HEK293T (cell line): ENCODE measurements around the gene LAMC2.

Experiments
- ARNT ChIP-seq: fragments of 450-650 bp; IDR thresholded peaks from 2 replicates; pipeline ENCODE4 v1.6.1; 2017; ENCODE audit warnings: mild to moderate bottlenecking
- BHLHE40 ChIP-seq: fragments of 450-650 bp; IDR thresholded peaks from 2 replicates; pipeline ENCODE4 v1.6.1; 2016; ENCODE audit warnings: mild to moderate bottlenecking, moderate library complexity, borderline replicate concordance
- ELF4 ChIP-seq: fragments of 450-650 bp; IDR thresholded peaks from 2 replicates; pipeline ENCODE4 v1.6.1; 2017; ENCODE audit warnings: antibody characterized with exemption
- FOXA1 ChIP-seq: fragments of 450-650 bp; IDR thresholded peaks from 2 replicates; pipeline ENCODE4 v1.6.1; 2016; ENCODE audit warnings: mild to moderate bottlenecking
- FOXK2 ChIP-seq: fragments of 450-650 bp; IDR thresholded peaks from 2 replicates; pipeline ENCODE4 v1.6.1; 2016; ENCODE audit warnings: mild to moderate bottlenecking
- FOXM1 ChIP-seq: fragments of 450-650 bp; IDR thresholded peaks from 2 replicates; pipeline ENCODE4 v1.6.1; 2017; ENCODE audit warnings: mild to moderate bottlenecking, borderline replicate concordance
- HDGF ChIP-seq: fragments of 450-650 bp; IDR thresholded peaks from 2 replicates; pipeline ENCODE4 v1.6.1; 2017; ENCODE audit warnings: antibody characterized with exemption, borderline replicate concordance
- L3MBTL2 ChIP-seq: fragments of 450-650 bp; conservative IDR thresholded peaks from 2 replicates; pipeline ENCODE4 v1.6.1; 2016; ENCODE audit warnings: mild to moderate bottlenecking
- LEF1 ChIP-seq: fragments of 450-650 bp; IDR thresholded peaks from 2 replicates; pipeline ENCODE4 v1.6.1; 2017; ENCODE audit warnings: mild to moderate bottlenecking, borderline replicate concordance
- NFRKB ChIP-seq: fragments of 450-650 bp; IDR thresholded peaks from 2 replicates; pipeline ENCODE4 v1.6.1; 2016; ENCODE audit warnings: mild to moderate bottlenecking, moderate library complexity
- SP1 ChIP-seq: fragments of 450-650 bp; IDR thresholded peaks from 2 replicates; pipeline ENCODE4 v1.6.1; 2017
- ZNF384 ChIP-seq: fragments of 450-650 bp; IDR thresholded peaks from 2 replicates; pipeline ENCODE4 v1.6.1; 2016

DNA sequence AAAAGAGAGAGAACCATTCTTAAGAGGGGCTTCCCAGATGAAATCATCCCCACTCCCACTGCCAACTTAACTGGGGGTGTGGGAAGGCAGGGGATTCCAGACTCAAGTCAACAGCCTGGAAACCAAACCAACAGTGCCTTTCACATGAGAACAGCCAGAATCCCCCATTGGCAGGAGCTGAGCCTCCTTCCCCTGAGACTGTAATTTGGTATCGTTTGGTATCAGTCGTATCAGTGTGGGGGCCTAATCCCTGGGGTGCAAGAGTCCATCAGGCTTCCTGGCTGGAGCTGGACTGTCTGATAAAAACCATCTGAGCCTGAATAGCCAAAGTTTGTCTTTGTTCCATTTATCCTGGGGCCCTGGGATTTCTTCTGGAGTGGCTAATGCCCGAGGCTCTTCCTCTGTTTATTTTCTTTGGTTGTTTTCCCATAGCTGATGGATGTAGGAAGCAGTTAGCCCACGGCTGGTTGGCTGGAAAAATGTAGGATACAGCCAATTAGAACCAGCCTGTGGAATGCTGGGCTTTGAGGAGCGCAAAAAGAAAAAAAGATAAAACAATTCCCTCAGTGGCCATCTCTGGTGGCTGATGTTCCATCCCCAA is 84.6 kb downstream of the LAMC2 start:
- no peak for TF ChIP-seq FOXM1
- TF ChIP-seq FOXA1, result no peak
- no peak for TF ChIP-seq NFRKB
- TF ChIP-seq LEF1, result no peak
- TF ChIP-seq HDGF, result no peak
- TF ChIP-seq BHLHE40, result no peak
- no peak for TF ChIP-seq ELF4
- TF ChIP-seq ZNF384, result no peak
- no peak for TF ChIP-seq SP1
- no peak for TF ChIP-seq ARNT
- TF ChIP-seq L3MBTL2, result no peak
- TF ChIP-seq FOXK2, result no peak
